Body of pancreas (tissue), 4 donors: ENCODE data around the gene NUTM2G.

Experiments
- POLR2A ChIP-seq, 3 donors: fragments of 450-650 bp; IDR thresholded peaks; one replicate each; pipeline ENCODE4 v1.6.1; 2016; ENCODE audit warnings: antibody characterized with exemption in 3 of 3, mild to moderate bottlenecking in 2 of 3
- TF ChIP-seq, protein P1 (sequence below), 7 experiments: fragments of 450-650 bp in 4 of 7; fragments of 200-600 bp in 3 of 7; sonication (generic) in 3 of 7; IDR thresholded peaks; one replicate each; pipeline ENCODE4 v1.5.1; 2016 to 2019; ENCODE audit warnings: antibody characterized with exemption in 7 of 7

GRCh38 chr9:96885424-96885823 lies 43.2 kb upstream of the NUTM2G start:
- TF ChIP-seq, protein P1, sequence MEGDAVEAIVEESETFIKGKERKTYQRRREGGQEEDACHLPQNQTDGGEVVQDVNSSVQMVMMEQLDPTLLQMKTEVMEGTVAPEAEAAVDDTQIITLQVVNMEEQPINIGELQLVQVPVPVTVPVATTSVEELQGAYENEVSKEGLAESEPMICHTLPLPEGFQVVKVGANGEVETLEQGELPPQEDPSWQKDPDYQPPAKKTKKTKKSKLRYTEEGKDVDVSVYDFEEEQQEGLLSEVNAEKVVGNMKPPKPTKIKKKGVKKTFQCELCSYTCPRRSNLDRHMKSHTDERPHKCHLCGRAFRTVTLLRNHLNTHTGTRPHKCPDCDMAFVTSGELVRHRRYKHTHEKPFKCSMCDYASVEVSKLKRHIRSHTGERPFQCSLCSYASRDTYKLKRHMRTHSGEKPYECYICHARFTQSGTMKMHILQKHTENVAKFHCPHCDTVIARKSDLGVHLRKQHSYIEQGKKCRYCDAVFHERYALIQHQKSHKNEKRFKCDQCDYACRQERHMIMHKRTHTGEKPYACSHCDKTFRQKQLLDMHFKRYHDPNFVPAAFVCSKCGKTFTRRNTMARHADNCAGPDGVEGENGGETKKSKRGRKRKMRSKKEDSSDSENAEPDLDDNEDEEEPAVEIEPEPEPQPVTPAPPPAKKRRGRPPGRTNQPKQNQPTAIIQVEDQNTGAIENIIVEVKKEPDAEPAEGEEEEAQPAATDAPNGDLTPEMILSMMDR (IDR thresholded peaks at IDR 0.05): no peak
- no peak for TF ChIP-seq POLR2A (IDR thresholded peaks at IDR 0.05)
